Measurements from ENCODE around the gene TPP2. TPM values are rescaled to one million over a fixed set of nuclear protein-coding genes. Genes with fewer than 3 reads are reported as not detected.

The TPP2 gene
- total and polyA plus RNA-seq, 9 of the 15 experiments (the other 6 are each of a cell fraction or from before 2014, with no cell fraction given) = 18.8 to 87.7 (median 55.9) TPM

DNA sequence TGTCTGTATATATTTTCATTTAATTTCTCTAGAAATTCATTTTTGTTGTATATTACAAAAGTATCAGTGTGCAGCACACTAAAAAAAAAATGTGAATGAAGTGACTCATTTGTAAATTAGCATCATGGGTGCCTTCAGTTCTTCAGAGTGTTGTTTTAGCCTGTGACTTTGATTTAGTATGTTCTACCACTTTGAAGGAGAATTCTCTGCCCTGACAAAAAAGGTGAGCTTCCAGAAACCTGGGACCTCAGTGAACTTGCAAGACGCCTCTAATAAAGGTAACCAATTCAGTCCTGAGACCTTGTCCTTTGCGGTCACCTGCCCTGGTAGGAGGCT, 95.7 kb downstream of the TPP2 start:
- TF ChIP-seq, protein P1, sequence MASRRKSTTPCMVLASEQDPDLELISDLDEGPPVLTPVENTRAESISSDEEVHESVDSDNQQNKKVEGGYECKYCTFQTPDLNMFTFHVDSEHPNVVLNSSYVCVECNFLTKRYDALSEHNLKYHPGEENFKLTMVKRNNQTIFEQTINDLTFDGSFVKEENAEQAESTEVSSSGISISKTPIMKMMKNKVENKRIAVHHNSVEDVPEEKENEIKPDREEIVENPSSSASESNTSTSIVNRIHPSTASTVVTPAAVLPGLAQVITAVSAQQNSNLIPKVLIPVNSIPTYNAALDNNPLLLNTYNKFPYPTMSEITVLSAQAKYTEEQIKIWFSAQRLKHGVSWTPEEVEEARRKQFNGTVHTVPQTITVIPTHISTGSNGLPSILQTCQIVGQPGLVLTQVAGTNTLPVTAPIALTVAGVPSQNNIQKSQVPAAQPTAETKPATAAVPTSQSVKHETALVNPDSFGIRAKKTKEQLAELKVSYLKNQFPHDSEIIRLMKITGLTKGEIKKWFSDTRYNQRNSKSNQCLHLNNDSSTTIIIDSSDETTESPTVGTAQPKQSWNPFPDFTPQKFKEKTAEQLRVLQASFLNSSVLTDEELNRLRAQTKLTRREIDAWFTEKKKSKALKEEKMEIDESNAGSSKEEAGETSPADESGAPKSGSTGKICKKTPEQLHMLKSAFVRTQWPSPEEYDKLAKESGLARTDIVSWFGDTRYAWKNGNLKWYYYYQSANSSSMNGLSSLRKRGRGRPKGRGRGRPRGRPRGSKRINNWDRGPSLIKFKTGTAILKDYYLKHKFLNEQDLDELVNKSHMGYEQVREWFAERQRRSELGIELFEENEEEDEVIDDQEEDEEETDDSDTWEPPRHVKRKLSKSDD (conservative IDR thresholded peaks at IDR 0.05; ENCODE audit: low read length) = no peak
- TF ChIP-seq SLC30A9 (CRISPR knock-in tag; IDR thresholded peaks at IDR 0.05) (no peak), CHD1 (IDR thresholded peaks at IDR 0.05; ENCODE audit: low read length) (no peak), ETV1 (tag; conservative IDR thresholded peaks at IDR 0.05; ENCODE audit: low read depth) (no peak)
- TF ChIP-seq, protein P2, sequence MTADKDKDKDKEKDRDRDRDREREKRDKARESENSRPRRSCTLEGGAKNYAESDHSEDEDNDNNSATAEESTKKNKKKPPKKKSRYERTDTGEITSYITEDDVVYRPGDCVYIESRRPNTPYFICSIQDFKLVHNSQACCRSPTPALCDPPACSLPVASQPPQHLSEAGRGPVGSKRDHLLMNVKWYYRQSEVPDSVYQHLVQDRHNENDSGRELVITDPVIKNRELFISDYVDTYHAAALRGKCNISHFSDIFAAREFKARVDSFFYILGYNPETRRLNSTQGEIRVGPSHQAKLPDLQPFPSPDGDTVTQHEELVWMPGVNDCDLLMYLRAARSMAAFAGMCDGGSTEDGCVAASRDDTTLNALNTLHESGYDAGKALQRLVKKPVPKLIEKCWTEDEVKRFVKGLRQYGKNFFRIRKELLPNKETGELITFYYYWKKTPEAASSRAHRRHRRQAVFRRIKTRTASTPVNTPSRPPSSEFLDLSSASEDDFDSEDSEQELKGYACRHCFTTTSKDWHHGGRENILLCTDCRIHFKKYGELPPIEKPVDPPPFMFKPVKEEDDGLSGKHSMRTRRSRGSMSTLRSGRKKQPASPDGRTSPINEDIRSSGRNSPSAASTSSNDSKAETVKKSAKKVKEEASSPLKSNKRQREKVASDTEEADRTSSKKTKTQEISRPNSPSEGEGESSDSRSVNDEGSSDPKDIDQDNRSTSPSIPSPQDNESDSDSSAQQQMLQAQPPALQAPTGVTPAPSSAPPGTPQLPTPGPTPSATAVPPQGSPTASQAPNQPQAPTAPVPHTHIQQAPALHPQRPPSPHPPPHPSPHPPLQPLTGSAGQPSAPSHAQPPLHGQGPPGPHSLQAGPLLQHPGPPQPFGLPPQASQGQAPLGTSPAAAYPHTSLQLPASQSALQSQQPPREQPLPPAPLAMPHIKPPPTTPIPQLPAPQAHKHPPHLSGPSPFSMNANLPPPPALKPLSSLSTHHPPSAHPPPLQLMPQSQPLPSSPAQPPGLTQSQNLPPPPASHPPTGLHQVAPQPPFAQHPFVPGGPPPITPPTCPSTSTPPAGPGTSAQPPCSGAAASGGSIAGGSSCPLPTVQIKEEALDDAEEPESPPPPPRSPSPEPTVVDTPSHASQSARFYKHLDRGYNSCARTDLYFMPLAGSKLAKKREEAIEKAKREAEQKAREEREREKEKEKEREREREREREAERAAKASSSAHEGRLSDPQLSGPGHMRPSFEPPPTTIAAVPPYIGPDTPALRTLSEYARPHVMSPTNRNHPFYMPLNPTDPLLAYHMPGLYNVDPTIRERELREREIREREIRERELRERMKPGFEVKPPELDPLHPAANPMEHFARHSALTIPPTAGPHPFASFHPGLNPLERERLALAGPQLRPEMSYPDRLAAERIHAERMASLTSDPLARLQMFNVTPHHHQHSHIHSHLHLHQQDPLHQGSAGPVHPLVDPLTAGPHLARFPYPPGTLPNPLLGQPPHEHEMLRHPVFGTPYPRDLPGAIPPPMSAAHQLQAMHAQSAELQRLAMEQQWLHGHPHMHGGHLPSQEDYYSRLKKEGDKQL (CRISPR knock-in tag; IDR thresholded peaks at IDR 0.05; ENCODE audit: borderline replicate concordance) = no peak
- ChIA-PET CTCF (ENCODE audit: low intra/inter-chr PET ratio) (no interaction called here), POLR2A (interaction anchor here (1.0 kb wide), 1 partner anchor 9 kb away, joined by 4 read pairs; no protein-coding TSS in a partner anchor)
- ATAC-seq = no peak
- Histone ChIP-seq H3K9ac (ENCODE audit: insufficient read depth in 1 of 2, low read depth in 2 of 2, low read length in 2 of 2) (no peak overlapping the region), H3K27me3 (ENCODE audit: control insufficient read depth in 2 of 2, insufficient read depth in 2 of 2, low read length in 2 of 2) (peaks cover 10 to 47% of the 10 kb centered on the region in 2 experiments; a peak in 4 of 5 replicates), H3K79me2 (ENCODE audit: control insufficient read depth, insufficient read depth, low read length) (no peaks in the 10 kb centered on the region), H3K4me3 (no peak overlapping the region), H3K9me3 (replicated peaks; ENCODE audit: control insufficient read depth, insufficient read depth, low read depth, low read length) (no peaks in the 10 kb centered on the region), H3K27ac (ENCODE audit: extremely low read depth, low read depth, low read length) (no peak overlapping the region), H3K36me3 (ENCODE audit: control insufficient read depth, insufficient read depth, low read length) (no peaks in the 10 kb centered on the region), H3K4me1 (replicated peaks in 1 of 2; ENCODE audit: control insufficient read depth in 2 of 2, insufficient read depth in 2 of 2, low read length in 2 of 2) (no peaks in the 10 kb centered on the region), H2AFZ (ENCODE audit: low read depth, low read length) (no peak overlapping the region), H4K20me1 (replicated peaks; ENCODE audit: control insufficient read depth, insufficient read depth, low read length) (no peaks in the 10 kb centered on the region), H3K9me1 (ENCODE audit: control insufficient read depth, insufficient read depth, low read length) (no peaks in the 10 kb centered on the region), H3K4me2 (ENCODE audit: insufficient read depth, low read length) (no peak overlapping the region)
- no TSS peak for BruUV-seq (replicated peaks)
- FAIRE-seq = no peak
- intact Hi-C loops (cut with micrococcal nuclease) (no loop called here), in situ Hi-C loops (cut with MboI) (no loop called here)
- DNase-seq (ENCODE audit: extremely low read depth in 1 of 4, low spot score in 3 of 4) = no peak
- WGBS (ENCODE audit: insufficient coverage, low coverage, missing lambda C conversion rate) = 0% methylated on average over 2 of the region's 2 CpGs

Measured in K562 (cell line).